Fibroblast of skin of scalp (primary cell): ENCODE data around the gene TMEM271. TPM values are rescaled to one million over a fixed set of nuclear protein-coding genes. Genes with fewer than 3 reads are reported as not detected.

ENCODE experiments used
- DNase-seq: peaks from one replicate; pipeline ENCODE4 v3.0.0-alpha.2; 2013
- polyA plus RNA-seq, 2 experiments: library from polyadenylated mRNA; unstranded; fragments of 120-200 nt; gene quantifications; one replicate each; pipeline ENCODE4 v1.2.1, GENCODE V29; 2013; ENCODE audit not compliant: insufficient read length in 2 of 2

Gene TMEM271, protein sequence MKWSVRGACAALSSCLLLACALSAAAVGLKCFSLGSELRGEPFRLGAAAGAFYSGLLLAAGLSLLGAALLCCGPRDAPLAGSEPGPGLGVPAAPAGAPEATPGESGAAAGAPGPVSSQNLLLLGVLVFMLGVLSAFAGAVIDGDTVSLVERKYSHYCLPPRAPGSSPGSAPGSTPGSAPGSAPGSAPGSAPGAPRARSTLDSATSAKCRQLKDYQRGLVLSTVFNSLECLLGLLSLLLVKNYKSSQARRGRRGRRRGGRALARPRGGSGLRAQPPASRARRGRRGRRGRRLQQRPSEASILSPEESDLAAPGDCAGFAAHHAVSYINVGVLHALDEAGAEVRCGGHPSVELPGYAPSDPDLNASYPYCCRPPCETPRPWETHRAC
- polyA plus RNA-seq (2013, experiment 1 of 2; ENCODE audit: insufficient read length), result not detected
- not detected for polyA plus RNA-seq (2013, experiment 2 of 2; ENCODE audit: insufficient read length)

DNA sequence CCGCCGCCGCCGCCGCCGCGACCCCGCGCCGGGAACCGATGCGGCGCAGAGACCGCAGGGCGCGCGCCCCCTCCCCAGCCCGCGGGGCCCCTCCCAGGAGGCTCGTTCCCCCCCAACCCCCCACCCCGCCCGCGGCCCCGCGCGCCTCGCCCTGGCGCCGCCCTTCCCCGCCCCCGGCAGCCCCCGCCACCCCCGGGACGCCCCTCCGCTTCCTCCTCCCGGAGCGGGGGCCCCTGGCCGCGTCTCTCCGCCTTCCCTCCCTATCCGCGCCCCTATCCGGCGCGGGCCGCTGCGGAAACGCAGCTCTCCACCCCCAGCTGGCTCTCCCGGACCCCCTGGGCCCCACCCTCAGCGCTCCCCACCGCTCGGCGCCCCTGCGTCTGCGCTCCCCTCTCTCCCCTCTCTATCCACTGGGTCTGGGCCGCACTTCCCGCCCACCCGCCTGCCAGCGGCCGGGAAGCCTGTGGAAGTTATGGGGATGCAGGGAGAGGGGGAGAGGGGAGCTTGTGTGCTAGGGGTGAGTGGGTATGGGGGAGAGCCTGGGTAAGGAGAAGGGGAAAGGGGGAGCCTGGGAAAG lies at the start of gene TMEM271:
TMEM271 (minus strand) TSS at position 51 of the 577 bp plus-strand sequence. CDS start 233 bp downstream, outside the sequence.
- DNase-seq, result no peak

DNA sequence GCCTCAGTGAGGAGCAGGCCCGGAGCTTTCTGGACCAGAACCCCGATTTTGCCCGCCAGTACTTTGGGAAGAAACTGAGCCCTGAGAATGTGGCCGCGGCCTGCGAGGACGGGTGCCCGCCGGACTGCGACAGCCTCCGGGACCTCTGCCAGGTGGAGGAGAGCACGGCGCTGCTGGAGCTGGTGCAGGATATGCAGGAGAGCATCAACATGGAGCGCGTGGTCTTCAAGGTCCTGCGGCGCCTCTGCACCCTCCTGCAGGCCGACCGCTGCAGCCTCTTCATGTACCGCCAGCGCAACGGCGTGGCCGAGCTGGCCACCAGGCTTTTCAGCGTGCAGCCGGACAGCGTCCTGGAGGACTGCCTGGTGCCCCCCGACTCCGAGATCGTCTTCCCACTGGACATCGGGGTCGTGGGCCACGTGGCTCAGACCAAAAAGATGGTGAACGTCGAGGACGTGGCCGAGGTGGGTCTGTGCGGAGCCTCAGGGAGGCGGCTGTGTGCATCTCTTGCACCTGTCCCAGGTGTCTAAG lies 49.6 kb upstream of the TMEM271 start:
- DNase-seq, result no peak

DNA sequence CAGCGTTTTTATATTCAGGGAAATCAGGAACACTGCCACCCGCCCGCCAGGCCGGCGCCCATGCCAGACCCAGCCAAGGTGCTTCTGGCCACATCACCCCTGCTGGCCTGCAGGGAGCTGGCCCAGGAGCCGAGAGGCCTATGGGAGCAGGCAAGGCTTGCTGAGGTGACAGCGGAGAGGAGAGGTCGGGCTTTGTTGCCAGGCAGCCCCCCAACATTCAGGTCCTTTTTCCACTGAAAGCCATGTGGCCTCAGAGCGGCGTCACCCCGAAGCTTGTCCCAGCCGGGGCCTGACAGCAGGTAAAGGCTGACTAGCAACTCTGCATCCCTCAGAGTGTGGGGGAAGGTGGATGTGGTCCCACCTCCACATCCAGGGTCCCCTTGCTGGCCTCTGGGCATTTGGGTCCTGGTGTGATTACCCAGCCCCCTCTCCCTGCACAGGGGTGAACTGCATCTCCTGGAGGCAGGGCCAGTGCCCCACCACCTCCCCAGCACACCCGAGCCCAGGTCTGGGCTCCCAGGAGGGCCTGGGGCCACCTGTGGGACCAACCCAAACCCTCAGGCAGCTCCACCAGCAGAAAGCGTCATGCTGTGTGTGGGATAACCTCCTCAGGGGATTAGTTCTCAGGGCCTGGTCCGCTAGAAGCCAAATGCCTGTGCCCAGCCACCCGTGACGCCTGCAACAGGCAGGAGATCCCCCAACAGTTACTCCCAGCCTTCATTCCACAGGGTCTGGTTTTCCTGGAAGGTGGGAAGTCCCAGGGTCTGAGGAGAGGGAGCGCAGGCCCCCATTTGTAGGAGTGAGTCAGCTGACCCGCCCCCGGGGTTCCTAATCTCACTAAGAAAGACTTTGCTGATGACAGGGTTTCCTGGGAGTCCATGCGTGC lies 48.9 kb upstream of the TMEM271 start, which contains the start of gene PDE6B:
PDE6B (plus strand) TSS at position 869 of the 886 bp plus-strand sequence. CDS start 54 bp downstream, outside the sequence.
- no peak for DNase-seq

DNA sequence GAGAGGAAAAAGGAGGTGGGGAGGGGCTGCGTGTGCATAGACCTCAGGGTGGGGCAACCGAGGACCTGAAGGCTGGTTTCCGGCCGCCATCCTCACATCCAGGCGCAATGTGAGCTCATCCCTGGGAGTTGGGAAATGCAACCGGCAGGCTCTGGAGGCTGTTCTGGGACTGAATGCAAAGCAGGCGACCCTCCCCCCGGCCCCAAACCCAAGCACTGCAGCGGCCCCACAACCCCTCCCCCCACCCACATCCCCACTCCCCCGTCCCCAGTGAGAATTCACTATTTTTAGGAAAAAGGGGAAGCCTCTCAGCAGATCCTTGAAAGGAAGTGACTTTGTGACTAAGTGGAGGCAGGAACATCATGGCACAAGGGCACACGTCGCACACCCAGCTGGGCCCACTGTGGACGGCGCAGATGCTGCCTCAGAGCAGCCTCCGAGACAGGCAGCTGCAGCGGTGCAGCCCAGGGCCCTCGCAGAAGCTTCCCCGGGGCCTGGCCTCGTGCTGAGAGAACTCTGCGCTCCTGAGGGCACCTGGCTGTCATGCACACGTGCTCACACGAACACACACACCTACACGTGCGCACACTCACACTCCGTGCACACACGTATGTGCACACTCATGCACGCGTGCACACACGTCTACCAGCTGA lies 47.9 kb upstream of the TMEM271 start:
- DNase-seq, result no peak

DNA sequence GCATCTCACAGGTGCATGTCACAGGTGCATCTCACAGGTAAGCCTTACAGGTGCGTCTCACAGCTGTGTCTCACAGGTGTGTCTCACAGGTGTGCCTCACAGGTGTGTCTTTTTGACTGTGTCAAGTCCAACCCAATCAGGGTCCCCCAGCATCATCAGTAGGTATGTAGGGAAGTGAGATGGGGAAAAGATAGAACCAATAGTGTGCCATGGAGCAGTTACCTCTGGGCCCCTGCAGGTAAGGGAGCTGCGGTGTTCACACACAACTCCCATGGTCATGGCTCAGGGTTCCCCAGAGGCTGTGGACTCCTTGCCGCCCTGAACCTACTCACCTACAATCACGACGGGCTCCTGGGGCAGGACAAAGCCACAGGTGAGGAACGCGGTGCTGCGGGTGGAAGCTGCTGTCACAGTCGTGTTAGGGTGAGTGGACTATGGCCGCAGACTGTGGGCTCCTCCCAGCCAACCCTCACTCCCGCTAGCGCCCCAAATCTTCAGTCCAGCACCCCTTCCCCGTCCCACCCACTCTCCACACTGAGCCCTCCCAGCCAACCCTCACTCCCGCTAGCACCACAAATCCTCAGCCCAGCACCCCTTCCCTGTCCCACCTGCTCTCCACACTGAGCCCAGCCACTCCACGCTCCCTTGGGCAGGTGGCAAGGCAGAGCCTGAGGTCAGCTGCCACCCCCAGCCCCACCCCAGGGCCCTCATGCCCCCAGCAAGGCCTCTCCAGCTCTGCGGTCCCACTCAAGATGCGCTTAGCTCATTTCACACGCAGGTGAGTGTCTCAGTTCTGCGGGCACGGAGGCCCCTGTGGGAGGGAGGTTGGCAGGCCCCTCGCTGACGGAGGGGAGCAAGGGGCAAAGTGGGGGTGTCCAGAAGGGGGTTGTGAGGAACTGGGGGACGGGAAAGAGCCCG lies 47.2 kb upstream of the TMEM271 start:
- no peak for DNase-seq

DNA sequence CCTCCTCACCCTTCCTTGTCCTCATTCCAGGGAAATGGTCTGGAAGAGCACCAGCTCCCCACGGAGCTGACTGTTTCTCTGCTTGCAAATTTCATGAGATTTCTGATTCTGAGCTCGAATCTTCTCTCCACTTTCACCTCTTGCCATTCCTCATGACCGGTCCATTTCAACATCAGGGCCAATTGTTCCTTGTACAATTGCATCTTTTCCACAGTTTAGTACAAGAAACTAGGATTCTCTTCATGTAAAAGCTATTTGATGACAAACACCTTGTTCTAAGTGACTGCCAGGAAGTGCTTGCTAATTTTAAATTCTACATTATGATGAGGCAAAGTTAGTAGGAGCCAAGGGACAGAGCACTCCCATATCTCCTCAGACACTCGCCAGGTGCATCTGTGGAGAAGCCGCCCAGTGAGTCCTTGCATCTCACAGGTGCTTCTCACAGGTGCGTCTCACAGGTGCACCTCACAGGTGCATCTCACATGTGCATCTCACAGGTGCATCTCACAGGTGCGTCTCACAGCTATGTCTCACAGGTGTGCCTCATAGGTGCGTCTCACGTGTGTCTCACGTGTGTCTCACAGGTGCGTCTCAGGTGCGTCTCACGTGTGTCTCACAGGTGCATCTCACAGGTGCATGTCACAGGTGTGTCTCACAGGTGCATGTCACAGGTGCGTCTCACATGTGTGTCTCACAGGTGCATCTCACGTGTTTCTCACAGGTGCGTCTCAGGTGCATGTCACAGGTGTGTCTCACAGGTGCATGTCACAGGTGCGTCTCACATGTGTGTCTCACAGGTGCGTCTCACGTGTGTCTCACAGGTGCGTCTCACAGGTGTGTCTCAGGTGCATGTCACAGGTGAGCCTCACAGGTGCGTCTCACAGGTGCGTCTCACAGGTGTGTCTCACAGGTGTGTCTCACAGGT lies 46.2 kb upstream of the TMEM271 start:
- DNase-seq, result peak; percentile 4

DNA sequence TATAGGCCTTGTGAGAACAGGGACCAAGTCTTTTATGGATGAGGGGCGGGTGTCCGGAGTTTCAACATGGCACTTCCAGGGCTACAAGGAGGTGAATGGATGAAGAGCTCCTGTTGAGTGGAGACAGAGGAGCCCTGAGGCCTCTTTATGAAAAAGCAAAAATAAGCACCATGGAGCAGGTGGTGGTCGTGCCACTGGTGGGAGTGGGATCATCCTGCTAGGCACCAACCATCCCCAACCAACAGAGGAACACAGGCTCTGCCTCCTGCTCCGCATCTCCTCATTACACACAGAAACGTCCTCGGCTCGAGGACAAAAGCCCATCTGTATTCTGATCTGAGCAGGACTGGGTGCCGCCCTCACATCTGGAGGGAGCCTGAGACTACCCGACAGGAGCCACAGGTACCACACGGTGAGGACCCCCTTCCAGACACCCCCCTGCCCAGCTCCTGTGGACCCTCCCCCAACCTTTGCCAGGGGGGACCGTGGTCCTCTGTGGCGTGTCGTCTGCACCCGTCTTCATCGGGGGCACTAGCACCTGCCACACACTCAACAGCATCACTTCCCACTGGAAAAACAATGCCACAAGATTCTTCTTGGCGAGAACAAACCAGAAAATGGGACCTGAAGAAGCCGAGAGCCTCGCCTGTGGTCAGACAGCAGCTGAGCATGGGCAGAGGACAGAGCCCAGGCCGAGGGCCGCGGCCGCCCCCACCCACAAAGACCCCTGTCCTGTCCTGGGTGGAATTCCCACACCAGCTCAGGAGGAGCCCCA lies 45.4 kb upstream of the TMEM271 start:
- DNase-seq, result no peak

DNA sequence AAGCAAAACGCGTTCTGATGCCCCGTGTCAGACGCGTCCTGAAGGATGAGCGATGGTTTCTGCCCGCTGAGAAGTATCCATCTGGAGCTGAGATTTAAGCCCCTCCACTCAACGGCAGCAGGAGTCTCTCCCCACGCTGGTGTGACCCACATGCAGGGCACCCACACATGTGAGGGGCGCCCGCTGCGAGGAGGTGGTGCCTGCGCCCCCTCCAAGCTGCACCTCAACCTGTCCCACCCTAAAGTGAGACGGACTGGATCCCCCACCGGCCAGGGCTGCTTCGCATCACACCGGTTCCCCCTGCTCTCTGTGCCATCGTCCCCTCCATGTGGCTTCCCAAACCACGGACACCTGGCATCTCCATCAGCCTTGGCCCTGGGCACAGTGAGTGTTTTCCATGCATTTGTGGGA lies 44.8 kb upstream of the TMEM271 start:
- DNase-seq, result no peak

DNA sequence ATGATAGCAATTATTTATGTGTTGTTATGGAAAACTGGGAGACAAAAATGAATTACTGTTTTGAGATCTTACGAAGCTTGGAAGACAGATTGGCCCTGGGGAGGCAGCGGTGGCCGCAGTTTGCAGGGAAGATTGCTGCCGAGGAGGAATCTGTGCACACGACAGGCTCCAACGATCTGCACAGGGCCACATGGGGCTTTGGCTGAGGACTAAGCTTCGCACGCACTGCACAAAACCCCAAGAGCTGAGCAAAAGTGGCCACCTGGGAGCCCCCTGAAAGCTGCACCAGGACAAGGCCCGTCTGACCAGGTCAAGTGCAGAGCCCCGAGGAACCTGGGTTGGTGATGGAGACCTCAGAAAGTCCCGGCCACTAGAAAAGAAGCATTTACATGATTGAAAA lies 44.1 kb upstream of the TMEM271 start:
- no peak for DNase-seq

DNA sequence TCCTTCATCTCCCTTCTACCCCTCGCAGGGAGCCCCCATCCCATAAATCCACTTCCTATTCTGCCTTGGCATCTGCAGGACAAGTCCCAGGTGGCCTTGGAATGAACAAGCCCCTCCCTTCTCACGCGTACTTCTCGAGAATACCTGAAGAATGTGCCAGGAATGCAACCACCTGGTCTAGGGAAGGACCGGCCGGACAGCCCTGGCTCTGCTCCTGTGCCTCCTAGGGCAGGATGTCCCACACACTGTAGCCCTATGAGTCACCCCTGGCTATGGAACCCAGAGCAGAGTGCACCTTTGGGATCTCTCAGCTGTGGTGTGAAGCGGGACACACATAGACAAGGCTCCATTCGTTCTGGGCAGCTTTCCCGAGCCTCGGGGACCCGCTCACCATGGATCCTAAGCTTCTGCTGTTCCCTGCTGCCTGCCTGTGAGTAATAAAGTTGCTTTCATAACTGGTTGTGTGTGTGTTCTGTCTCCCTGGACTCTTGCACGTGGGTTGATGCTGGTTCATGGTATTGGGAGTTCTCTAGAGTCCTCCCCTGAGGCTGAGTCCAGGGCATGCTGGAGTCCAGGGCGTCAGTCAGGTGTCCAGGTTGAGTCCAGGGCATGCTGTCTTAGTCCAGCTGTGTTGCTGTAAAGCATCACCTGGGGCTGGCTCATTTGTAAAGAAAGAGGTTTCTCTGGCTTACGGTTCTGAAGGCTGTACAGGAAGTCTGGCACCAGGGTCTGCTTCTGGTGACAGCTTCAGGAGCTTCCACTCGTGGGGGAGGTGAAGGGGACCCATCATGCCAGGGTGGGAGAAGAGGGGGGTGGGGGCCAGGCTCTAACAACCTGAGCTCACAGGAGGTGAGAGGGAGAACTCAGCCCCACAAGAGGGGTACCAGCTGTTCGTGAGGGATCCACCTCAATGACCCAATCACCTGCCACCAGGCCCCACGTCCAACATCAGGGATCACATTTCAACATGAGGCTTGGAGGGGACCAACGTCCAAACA lies 41.8 kb upstream of the TMEM271 start:
- DNase-seq, result no peak

DNA sequence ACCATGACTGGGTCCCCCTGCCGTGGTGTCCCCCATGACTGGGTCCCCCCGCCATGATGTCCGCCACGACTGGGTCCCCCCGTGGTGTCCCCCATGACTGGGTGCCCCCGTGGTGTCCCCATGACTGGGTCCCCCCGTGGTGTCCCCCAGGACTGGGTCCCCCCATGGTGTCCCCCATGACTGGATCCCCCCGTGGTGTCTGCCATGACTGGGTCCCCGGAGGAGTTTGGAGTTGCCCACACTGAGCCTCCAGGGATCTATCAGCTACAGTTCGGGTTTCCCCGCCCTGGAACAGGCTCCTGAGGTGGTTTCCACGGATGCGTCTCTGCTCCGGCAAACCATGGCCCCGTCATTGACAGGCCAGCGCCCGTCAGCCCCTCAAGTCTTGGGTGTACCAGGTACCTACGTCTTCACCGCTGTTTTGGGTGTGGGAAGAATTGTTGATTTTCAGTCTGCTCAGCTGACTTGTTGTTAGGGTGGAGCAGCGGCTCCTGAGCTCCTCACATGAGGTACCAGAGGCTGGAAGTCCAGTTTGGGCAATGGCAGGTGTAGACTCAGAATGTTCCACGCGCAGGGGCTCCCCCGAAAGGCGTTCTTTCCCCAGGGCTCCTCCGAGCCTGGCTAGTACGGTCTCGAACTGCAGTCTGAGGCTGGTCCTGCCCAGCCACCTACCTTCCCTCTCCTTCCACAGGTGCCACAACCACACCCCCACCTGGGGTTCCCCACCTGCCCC lies 41.0 kb upstream of the TMEM271 start:
- DNase-seq, result no peak

DNA sequence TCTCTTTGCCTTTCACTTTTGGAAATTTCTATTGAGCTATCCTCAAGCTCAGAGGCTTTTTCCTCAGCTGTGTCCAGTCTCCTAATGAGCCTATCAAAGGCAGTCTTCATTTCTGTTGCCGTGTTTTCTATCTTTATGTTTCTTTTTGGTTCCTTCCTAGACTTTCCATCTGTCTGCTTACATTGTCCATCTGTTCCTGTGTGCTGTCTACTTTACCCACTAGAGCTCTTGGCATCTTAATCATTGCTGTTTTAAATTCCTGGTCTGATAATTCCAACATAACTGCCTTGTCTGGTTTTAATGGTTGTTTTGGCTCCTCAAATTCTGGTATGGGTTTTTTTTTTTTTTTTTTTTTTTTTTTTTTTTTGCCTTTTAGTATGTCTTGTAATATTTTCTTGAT lies 40.0 kb upstream of the TMEM271 start:
- no peak for DNase-seq

DNA sequence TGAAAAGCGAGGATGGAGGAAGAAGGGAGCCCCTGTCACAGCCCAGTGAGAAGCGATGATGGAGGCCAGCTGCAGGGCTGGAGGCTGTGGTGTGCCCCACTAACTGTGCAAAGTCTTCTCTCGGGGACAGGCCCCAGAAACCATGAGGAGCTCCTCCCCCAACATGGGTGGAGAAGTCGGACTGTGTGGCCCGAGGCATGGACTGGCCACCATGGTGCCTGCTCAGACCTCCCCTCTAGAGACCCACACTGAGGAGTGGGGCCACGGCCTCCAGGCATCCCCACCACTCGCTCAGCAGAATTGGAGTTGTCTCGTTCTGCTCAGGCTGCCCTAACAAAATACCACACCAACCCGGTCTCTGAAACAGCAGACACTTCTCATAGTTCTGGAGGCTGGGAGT lies 37.0 kb upstream of the TMEM271 start:
- no peak for DNase-seq

DNA sequence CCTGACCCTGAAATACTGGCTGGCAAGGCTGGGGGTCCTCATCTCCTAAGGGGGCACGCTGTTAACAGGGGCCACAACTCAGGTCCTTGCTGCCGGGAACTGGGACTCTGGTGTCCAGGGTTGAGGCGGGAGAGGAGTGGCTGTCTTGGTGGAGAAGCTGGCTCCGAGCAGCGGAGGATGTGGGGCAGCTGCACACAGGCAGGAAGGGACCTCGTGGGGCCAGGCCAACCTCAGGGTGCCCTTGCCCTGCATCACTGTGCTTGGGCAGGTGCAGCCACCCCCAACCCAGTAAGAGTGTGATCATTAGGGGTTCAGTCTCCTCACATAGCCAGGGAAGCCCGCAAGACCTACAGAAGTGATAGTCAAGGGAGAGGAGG lies 36.6 kb upstream of the TMEM271 start:
- no peak for DNase-seq

DNA sequence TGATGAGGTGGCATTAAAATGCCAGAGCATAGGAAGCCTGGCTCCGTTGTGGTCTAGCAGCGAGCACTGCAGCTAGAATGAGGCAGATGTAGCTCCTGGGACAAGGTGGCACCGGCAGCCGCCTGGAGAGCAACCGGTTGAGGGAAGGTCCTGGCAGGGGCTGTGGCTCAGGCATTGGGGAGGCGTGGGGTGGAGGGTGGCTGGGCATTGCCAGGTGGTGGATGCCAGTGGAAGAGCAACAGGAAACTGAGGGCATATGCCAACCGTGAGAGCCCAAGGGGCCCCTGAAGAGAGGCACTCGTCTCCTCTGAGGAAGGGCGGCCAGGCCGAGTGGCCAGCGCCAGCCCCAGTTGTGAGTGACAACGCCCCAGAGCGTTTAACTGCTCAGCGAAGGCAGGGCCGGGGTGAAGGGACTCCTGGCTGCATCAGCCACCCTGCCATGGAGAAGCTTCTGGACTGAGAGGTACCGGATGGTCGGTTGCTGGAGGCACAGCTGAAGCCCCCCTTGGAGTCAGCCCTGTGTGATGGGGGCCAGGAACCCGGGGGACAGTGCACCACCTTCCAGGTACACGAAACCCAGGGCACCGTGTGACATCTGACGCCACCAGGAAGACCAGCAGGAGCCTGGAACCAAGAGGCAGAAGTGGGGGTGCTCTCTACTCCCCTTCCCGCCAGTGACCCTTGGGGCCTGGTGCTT lies 36.1 kb upstream of the TMEM271 start:
- no peak for DNase-seq
